ENCODE data around the gene ACAD9.
"Not testable (repeated sequence)": the region's sequence is repeated elsewhere in the genome, so short reads cannot be mapped to it uniquely, and the experiment has no call there.

ACAD9 gene

GRCh38 chr3:128863560-128863959, 15.9 kb upstream of the ACAD9 start:
- no peak for DNase-seq

DNA sequence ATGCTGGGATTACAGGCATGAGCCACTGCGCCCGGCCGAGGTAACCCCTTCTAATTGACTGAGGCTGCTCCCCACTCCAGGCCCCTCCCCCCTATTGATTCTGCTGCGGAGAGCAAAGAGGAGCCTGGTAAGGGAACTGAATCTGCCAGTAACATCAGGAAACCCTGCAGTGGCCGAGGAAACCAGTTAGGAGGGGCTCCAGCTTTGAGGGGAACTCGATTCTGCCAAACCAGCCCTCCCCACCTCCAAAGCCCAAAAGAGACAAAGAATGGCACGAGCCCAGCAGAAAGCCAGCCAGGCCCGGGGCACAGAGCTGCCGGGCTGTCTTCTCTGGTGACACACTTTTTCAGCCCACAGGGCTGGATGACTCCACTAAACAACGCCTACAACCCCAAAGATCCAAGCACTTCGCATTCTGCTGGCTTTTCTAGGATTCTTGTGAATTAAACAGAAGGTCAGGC, 15.0 kb upstream of the ACAD9 start:
- peak in 1 of 2 experiments; percentile 22 for DNase-seq

- DNase-seq, result peak in 1 of 2 experiments; percentile 22
Observed at GRCh38 chr3:128864849-128865804, 14.3 kb upstream of the ACAD9 start.

DNA sequence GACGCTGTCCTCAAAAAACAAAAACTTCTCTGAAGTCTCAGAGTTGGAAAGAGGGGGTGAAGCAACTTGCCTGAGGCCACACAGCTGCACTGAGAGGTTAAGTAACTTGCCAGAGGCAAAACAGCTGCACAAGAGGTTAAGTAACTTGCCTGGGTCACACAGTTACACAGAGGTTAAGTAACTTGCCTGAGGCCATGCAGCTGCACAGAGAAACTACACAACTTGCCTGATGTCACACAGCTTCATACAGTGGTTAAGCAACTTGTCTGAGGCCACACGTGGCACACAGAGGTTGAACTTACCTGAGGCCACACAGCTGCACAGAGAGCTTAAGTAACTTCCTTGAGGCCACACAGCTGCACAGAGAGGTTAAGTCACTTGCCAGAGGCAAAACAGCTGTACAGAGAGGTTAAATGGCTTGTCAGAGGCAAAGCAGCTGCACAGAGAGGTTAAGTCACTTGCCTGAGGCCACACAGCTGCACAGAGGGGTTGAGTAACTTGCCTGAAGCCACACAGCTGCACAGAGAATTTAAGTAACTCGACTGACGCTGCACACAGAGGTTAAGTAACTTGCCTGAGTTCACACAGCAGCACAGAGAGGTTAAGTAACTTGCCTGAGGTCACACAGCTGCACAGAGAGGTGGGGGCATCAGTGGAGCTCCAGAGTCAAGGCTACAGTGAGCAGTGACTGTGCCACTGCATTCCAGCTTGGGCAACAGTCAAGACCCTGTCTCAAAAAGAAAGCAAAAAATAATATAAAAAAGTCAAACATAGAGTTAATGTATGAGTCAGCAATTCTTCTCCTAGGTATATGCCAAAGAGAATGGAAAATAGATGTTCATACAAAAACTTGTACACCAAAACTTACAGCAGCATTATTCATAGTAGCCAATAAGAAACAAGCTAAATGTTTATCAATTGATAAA, 12.0 kb upstream of the ACAD9 start:
- no peak for DNase-seq

- no peak for DNase-seq
Observed at GRCh38 chr3:128870347-128870746, 9.1 kb upstream of the ACAD9 start.

- no peak for DNase-seq
Observed at GRCh38 chr3:128872282-128872681, 7.1 kb upstream of the ACAD9 start.

- no peak for DNase-seq
Observed at GRCh38 chr3:128872744-128873143, 6.7 kb upstream of the ACAD9 start.

- DNase-seq, result no peak
Observed at GRCh38 chr3:128873244-128874022, 6.0 kb upstream of the ACAD9 start.

- DNase-seq, result no peak
Observed at GRCh38 chr3:128874481-128875180, 4.8 kb upstream of the ACAD9 start.

DNA sequence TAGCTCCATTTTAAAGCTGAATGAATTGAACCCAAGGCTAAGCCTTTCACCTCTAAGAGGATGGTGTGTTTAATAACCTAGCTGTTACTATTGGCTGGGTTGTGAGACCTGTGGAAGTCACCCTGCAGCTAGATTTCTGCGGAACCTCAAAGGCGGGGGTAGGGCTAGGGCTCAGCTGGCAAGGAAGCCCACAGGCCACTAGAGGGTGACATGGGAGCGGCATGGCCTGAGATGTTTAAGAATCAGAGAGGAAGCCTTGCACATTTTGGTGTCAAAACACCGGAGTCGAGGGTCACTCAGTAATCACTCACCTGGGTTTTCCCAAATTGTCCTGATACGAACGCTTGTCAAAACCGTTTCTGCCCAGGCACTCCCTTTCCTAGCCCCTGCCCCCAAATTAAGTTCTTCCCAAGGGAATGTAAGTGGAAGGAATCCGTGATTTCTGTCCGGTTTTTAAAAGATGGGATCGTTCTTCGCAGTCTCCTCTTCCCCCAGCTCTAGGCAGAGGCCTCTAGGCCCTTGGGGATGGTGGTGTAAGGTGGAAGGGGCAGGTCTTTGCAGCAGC, 3.8 kb upstream of the ACAD9 start:
- no peak for DNase-seq

GRCh38 chr3:128878011-128878457, 1.4 kb upstream of the ACAD9 start:
- no peak for DNase-seq

GRCh38 chr3:128878556-128879124, 780 bp upstream of the ACAD9 start:
- DNase-seq, result peak in 1 of 2 experiments; percentile 1

- no peak for DNase-seq
Observed at GRCh38 chr3:128879991-128880390, 571 bp downstream of the ACAD9 start.

GRCh38 chr3:128880455-128880854, 1.0 kb downstream of the ACAD9 start:
- not testable (repeated sequence) for DNase-seq

- DNase-seq, result no peak
Observed at GRCh38 chr3:128881576-128881975, 2.2 kb downstream of the ACAD9 start.

GRCh38 chr3:128882719-128883118, 3.3 kb downstream of the ACAD9 start:
- DNase-seq, result no peak

DNA sequence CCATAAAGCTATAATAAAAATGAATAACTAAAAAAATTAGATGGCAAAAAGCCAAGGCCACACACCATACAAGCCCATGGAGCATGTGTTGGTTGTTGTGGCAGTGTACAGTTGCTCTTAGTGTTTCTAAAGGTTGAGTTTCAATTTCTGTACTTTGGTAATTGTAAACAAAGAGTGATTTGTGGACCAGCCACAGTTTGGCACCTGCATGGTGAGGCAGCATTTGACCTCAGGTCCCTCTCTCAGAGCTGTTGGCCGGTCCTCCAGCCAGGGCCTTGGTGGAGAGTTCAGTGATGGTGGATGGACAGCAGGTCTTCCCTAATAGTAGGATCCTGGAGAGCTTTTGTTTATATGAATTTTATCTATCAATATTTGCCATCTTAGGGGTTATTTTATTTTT, 5.6 kb downstream of the ACAD9 start:
- DNase-seq, result no peak

DNA sequence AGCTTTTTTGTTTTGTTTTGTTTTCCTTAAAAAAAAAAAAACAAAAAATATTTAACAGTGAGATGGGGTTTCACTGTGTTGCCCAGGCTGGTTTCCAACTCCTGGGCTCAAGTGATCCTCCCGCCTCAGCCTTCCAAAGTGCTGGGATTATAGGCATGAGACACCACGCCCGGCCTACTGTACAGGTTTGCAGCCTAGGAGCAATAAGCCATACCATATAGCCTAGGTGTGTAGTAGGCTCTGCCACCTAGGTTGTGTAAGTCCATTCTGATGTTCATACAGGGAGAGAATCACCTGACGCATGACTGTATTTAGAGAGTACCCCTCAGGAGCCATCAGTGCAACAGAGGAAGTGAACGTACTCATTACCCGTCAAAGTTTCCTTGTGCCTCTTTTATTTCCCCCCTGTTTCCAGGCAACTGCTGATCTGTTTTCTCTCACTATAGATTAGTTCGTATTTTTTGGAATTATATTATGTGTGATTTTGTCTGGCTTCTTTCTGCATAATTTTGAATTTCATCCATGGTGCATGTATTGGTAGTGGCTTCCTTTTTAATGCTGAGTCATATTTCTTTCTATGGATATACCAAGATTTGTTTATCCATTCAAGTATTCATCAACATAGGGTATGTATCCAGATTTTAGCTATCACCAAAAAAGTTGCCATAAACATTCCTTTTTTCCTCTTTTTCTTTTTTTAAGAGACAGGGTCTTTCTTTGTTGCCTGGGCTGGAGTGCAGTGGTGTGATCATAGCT, 9.9 kb downstream of the ACAD9 start:
- DNase-seq, result no peak

GRCh38 chr3:128895843-128896697, 16.6 kb downstream of the ACAD9 start:
- DNase-seq, result no peak

All from cerebellar nuclear complex (tissue), 1 donor.